Measurements from ENCODE around the gene ZDHHC5.

The ZDHHC5 gene

GRCh38 chr11:57638811-57639320, 29.0 kb upstream of the ZDHHC5 start:
- TF ChIP-seq, protein P1, sequence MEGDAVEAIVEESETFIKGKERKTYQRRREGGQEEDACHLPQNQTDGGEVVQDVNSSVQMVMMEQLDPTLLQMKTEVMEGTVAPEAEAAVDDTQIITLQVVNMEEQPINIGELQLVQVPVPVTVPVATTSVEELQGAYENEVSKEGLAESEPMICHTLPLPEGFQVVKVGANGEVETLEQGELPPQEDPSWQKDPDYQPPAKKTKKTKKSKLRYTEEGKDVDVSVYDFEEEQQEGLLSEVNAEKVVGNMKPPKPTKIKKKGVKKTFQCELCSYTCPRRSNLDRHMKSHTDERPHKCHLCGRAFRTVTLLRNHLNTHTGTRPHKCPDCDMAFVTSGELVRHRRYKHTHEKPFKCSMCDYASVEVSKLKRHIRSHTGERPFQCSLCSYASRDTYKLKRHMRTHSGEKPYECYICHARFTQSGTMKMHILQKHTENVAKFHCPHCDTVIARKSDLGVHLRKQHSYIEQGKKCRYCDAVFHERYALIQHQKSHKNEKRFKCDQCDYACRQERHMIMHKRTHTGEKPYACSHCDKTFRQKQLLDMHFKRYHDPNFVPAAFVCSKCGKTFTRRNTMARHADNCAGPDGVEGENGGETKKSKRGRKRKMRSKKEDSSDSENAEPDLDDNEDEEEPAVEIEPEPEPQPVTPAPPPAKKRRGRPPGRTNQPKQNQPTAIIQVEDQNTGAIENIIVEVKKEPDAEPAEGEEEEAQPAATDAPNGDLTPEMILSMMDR (conservative IDR thresholded peaks at IDR 0.05) = no peak
- peak overlapping the region; percentile 55; the same call in 1 of the 2 replicates for H3K27ac ChIP-seq

DNA sequence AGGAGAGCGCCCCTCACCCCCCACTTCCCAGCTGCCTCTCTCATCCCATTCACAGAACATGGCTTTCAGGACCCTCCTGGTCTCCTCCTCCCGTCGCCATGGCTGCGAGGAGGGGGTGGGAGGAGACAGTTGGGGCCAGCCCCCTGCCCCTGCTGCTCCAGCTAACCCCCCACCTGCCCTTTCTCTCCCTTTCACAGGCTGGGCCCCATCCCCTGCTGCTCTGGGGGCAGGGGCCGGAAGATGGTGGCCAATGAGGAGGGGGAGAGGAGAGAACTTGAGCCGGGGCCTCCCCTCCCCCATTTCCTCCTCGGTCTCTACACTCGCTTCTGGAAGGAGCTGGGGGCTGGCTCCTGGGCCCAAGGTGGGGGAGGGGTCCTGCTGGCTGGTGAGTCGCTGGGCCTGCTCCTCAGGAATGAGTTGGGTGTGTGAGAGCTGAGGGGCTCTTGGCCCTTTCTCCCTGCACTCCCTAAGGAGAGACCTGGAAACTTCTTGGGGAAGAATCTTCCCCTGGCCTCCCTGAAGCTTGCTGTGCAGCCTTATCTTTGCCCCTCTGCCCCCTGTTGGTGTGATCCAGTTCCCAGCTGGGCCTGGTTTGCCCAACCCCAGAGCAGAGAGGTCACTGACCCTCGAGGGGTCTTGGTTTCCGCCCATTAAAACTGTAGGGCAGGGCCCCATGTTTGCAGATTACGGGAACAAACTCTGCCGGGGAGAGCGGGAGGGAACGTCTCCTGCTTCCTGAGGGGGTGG, 28.4 kb upstream of the ZDHHC5 start:
- no peak overlapping the region for H3K27ac ChIP-seq
- TF ChIP-seq, protein P1 (conservative IDR thresholded peaks at IDR 0.05) = no peak

GRCh38 chr11:57640068-57640800, 27.7 kb upstream of the ZDHHC5 start:
- TF ChIP-seq, protein P1 (conservative IDR thresholded peaks at IDR 0.05) = no peak
- H3K27ac ChIP-seq = no peak overlapping the region

- H3K27ac ChIP-seq = no peak overlapping the region
- TF ChIP-seq, protein P1 (conservative IDR thresholded peaks at IDR 0.05) = peak; percentile 88
Measured at GRCh38 chr11:57641011-57641807, 26.7 kb upstream of the ZDHHC5 start.

GRCh38 chr11:57643802-57644201, 24.1 kb upstream of the ZDHHC5 start:
- no peak overlapping the region for H3K27ac ChIP-seq
- TF ChIP-seq, protein P1 (conservative IDR thresholded peaks at IDR 0.05) = no peak

DNA sequence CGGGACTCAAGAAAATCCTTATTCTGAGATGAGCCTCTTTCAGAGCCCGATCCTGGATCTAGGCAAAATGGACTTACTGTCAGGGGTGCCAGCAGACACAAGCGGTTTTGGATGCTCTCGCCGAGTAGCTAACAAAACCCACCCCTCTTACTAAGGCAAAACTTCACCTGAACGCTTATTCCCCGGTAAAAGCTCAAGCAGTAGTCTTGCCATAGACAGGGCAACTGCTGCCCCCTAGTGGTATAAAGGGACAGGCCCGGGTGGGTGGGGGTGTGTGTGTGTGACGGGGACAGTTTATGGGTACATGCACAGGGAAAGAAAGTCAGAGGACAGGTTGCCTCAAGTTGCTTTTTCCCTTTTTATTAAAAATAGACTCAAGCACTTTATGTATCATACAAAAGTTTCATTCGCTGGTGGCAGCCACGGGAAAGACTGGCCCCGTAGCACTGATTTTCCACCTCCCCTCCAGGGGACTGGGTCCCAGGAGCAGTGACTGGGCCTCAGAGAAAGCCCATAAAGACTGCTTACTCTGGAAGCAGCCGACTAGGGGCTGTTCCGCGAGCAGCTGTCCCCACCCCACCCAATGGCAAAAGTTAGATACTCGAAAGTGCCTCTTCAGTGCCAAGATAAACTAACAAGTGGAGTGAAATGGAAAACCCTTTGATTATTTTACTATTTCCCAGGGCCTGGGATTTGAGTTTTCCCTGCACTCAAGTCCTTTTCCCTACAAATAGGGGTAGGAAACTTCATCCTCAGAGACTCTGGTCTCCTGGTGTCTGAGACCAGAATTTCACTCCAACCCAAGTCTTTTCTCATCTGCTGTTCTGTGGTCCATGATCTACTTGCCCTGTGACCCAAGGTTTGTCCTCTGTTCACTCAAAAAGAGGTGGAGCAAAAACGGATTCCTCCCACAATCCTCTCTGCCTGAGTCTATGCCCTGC, 22.9 kb upstream of the ZDHHC5 start:
- TF ChIP-seq, protein P1 (conservative IDR thresholded peaks at IDR 0.05) = peak; percentile 96
- H3K27ac ChIP-seq = no peak overlapping the region
